ENCODE data around the gene NADK2.

DNA sequence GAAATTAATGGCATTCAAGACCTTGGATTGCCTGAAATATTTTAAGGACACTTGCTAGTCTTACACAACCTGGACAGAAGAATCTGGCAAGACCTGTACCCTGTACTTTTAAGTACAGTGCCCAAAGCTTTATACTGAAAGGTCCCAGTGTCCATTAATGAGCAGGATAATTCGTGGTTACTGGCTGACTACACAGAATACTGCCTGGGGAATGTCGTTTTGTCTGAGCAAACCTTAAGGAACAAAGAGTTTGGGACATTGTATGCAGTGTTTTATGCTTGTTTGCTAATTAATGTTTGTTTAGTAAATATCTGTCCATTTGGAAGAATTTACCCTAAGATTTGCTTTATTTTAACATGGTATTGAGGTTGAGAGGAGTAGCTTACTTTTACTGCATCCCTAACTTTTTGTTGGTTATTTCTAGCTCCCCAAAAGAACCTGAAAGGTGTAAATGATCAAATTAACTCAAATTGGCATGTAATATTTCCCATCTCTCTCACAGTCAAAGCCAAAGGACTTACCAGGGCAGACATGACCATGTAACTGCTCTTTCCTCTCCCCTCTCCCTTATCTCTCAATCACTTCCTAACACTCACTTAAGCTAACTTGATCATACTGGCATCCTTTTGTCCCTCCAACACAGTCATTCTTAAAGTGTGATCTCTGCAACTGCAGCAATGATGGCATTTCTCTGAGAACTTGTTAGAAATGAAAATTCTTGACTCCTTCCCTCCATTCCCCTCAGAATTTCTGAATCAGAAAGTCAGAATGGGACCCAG is 44.3 kb upstream of the NADK2 start:
- TF ChIP-seq, protein P1, sequence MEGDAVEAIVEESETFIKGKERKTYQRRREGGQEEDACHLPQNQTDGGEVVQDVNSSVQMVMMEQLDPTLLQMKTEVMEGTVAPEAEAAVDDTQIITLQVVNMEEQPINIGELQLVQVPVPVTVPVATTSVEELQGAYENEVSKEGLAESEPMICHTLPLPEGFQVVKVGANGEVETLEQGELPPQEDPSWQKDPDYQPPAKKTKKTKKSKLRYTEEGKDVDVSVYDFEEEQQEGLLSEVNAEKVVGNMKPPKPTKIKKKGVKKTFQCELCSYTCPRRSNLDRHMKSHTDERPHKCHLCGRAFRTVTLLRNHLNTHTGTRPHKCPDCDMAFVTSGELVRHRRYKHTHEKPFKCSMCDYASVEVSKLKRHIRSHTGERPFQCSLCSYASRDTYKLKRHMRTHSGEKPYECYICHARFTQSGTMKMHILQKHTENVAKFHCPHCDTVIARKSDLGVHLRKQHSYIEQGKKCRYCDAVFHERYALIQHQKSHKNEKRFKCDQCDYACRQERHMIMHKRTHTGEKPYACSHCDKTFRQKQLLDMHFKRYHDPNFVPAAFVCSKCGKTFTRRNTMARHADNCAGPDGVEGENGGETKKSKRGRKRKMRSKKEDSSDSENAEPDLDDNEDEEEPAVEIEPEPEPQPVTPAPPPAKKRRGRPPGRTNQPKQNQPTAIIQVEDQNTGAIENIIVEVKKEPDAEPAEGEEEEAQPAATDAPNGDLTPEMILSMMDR (IDR thresholded peaks at IDR 0.05; ENCODE audit: low read depth, low read length) = no peak
- TF ChIP-seq EZH2phosphoT487 (IDR thresholded peaks at IDR 0.05; ENCODE audit: low read depth) = no peak

All from OCI-LY3 (cell line).